ENCODE data around the gene CDC42EP4.
A peak's percentile ranks its signal among the peaks of the same experiment; 100 is the strongest.

Gene CDC42EP4, protein sequence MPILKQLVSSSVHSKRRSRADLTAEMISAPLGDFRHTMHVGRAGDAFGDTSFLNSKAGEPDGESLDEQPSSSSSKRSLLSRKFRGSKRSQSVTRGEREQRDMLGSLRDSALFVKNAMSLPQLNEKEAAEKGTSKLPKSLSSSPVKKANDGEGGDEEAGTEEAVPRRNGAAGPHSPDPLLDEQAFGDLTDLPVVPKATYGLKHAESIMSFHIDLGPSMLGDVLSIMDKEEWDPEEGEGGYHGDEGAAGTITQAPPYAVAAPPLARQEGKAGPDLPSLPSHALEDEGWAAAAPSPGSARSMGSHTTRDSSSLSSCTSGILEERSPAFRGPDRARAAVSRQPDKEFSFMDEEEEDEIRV

GRCh38 chr17:73311781-73312641, at the start of gene CDC42EP4:
CDC42EP4 (minus strand) TSS chr17:73312001; CDS start chr17:73286500, 25,501 bp downstream.
- peak; percentile 77 for DNase-seq (ENCODE audit: low read depth)

- DNase-seq (ENCODE audit: low read depth): no peak
These were observed 49.4 kb upstream of the CDC42EP4 start for GRCh38 chr17:73360961-73361761.

DNA sequence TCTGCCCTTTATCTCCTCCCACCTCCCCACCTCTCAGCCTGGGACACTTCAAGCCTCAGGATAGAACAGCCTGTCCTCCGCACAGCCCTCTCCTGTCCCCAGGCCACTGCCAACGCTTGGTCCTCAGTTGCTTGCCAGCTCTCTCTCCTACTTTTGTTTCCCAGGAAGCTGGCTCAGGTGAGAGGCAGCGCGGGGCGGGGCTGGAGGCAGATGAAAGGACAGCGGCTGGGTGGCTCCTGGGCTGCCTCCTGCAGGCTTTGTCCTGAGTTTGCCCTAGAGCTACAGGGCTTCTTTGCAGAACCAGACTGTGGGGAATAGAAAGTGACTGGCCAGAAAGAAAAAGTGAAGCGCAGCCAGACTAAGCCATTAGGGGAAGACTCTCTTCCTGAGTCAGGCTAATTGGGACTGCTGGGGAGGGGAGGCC, 48.2 kb upstream of the CDC42EP4 start:
- DNase-seq (ENCODE audit: low read depth): no peak

DNA sequence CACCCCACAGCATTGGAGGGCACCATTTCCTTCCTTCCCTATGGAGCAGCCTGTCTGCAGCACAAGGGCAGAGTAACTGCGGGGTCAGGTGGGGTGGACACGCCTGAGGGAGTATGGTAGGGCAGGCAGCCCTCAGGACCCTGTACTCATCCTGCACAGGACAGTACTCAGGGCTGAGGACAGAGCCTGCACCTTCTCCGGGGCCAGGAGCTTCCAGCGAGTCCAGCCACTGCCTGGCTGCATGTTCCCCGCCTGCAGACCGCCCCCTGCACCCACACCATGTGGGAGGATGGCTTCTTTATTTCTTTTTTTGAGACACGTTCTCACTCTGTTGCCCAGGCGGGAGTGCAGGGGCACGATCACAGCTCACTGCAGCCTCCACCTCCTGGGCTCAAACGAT, 47.6 kb upstream of the CDC42EP4 start:
- no peak for DNase-seq (ENCODE audit: low read depth)

DNA sequence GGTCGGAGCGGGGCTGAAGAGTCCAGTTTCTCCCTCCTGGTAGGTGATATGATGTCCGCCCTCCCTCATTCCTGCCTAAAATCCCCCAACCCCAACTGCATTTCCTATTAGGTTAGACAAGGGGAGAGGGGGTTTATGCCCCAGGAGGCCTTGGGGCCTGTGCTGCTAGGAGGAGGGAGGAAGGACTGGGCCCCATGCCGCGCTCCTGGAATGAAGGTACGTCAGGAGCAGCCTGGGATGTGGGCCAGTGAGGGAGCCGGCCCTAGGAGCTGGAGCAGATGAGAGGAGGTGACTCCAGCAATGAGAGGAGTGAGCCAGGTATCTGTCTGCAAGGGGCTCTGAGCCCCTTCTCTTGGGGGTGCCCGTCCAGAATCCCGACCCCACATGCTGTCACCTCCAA, 46.9 kb upstream of the CDC42EP4 start:
- DNase-seq (ENCODE audit: low read depth): no peak

- no peak for DNase-seq (ENCODE audit: low read depth)
These were observed 46.2 kb upstream of the CDC42EP4 start for GRCh38 chr17:73357981-73358380.

DNA sequence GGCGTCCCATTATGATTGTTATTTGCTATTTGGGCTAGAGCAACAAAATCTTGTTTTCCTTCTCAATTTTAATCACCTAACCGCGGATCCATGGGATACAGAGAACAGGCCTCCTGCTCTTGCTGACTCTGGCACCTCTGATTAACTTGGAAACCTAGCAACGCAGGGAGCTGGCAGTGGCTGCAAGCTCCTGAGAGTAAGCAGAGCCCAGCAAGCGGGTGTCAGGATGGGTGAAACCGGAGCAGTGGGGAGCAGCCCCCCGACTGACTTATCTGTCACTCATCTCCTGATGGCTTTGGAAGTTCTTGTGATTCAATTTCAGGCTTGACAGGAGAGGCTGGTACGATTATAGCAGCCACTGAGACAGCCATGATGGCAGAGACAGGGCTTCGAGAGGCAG, 45.5 kb upstream of the CDC42EP4 start:
- DNase-seq (ENCODE audit: low read depth): no peak

- DNase-seq (ENCODE audit: low read depth): no peak
These were observed 44.9 kb upstream of the CDC42EP4 start for GRCh38 chr17:73356561-73357170.

DNA sequence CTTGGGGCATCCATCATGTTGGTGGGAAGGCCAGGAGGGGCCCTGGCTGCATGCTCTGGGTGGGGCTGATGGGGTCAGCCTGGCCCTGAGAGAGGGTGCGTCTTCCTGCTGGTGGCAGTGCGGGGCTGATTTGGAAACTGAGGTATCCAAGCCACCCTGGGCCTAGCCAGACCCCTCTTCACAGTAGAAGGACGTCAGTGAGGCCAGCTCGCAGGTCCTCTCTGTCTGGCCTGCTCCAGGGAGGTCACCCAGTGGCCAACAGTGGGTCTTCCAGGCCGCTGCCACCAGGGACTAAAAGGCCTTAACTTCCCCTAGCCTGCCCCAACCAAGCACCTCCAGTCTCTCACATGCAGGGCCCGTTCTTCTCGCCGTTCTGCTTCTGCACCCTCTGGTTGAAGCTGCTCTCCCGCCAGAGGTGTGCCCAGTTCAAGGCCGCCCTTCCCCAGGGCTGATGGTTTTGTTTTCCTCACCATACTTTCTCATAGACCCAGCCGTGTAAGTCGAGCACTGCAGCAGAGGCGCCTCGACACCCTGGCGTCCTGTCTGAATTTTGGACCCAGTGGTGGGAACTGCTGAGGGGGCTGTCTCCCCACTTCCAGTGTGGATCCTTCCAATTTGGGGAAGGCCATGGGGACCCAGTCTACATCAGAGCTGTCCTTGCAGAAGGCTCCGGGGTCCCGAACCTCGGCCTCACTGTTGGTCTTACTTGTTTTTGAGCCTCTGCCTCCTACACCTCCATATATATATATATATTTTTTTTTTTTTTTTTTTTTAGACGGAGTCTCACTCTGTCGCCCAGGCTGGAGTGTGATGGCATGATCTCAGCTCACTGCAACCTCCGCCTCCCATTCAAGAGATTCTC, 42.9 kb upstream of the CDC42EP4 start:
- no peak for DNase-seq (ENCODE audit: low read depth)

DNA sequence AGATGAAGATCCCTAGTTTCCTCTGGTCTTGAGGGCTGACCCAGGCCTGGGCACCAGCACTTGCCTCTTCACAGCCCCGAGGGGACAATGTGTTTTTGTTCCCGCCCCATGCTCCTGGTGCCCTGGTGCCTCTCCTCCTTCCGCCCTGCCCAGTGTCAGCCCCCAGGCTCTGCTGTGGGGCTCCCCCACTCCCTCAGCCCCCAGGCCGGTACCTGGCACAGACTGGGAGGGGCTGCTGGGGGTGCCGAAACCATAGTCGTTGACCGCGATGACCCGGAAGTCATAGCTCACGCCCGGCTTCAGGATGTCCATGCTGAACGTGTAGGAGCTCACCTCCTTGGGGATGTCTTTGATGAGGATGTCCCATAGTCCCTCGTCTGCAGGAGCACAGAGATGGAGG, 40.5 kb upstream of the CDC42EP4 start:
- no peak for DNase-seq (ENCODE audit: low read depth)

DNA sequence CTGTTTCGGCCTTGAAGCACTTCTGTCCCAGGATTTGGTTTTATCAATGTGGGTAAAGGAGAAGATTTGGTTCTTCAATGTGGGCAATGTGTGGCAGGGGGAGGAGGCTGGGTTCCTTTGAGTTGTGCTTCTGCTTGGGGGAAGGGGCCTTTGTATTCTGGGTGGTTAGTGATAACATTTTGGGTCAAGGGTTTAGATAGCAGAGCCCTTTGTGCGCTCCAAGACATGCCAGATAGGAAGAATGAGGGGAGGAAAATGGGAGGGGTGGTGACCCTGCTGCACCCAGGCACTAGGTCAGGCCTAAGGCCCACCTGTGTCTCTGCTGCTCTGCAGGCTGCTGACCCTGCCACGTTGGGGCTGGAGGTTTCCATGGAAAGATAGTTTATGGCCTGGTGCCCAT, 40.0 kb upstream of the CDC42EP4 start:
- no peak for DNase-seq (ENCODE audit: low read depth)

DNA sequence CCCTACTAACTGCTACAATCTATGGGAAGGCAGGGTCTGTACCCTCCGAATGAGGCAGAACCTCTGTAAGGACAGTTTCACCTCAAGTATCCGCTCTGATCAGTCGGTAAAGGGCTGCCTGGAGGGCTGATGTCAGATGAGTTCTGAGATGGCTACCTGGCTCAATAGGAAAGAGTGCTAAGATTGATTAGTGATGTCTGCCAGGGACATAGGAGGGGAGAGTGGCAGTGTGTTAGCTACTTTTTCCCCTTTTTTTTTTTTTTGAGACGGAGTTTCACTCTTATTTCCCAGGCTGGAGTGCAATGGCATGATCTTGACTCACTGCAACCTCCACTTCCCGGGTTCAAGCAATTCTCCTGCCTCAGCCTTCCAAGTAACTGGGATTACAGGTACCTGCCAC, 39.1 kb upstream of the CDC42EP4 start:
- DNase-seq (ENCODE audit: low read depth): no peak

- no peak for DNase-seq (ENCODE audit: low read depth)
These were observed 37.8 kb upstream of the CDC42EP4 start for GRCh38 chr17:73349647-73350046.

DNA sequence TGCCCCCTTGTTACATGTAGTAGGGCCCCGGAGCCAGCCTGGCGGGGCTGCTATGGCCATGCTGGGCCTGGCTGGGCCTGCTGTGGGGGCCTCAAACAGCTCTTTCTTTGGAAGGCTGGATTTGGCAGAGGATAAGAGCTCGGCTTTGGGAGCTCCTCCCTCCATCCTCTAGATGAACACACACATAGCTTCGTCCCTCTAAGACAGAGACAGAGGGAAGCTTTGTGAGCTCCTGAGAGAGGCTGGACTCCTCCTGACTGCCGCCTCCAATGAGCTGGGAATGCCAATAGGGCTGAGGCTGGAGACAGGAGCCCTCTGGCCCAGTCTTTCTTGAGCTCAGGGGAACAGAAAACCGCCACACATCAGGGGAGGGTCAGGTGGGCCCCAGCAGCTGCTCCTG, 37.3 kb upstream of the CDC42EP4 start:
- no peak for DNase-seq (ENCODE audit: low read depth)

DNA sequence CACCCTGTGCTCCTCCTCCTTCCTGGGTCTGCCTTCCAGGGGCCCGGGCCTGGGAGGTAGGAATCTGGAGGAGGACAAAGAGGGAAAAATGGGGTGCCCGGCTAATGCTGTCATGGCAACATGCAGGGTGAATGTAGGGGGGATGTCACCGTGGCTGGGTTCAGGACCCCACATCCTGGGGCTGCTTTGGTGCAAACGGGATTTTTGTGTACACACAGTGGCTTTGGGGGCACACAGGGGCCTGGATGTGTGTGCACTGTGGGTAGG, 37.0 kb upstream of the CDC42EP4 start:
- DNase-seq (ENCODE audit: low read depth): no peak

GRCh38 chr17:73348018-73348828, 36.4 kb upstream of the CDC42EP4 start:
- DNase-seq (ENCODE audit: low read depth): no peak

- no peak for DNase-seq (ENCODE audit: low read depth)
These were observed 35.5 kb upstream of the CDC42EP4 start for GRCh38 chr17:73347351-73347750.

DNA sequence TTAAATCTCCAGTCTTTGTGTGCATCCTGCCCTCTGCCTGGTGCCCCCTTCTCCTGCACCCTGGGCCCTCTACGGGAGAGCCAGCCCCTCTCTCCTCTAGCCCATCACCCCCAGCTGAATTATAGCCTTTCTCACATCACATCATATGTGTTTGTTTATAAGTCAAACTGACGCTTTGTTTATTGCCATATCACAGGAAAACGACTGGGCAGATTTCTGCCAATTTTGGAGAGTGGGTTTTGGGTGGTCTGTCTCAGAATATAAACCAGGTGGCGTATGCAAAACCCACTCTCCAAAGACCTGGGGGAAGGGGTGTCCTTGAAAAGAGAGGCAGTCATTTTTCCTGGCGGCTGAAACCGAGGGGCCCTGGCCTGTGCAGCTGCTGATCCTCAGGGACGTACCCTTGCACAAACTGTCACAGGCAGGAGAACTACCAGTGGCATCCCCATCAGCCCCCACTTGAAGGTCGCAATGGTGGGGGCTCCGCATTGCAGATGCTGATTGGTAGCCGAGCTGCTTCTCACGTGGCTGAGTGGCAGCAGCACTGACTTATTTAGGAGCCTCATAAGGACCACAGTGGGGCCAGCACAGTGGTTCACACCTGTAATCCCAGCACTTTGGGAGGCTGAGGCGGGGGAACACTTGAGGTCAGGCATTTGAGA, 34.8 kb upstream of the CDC42EP4 start:
- DNase-seq (ENCODE audit: low read depth): no peak

DNA sequence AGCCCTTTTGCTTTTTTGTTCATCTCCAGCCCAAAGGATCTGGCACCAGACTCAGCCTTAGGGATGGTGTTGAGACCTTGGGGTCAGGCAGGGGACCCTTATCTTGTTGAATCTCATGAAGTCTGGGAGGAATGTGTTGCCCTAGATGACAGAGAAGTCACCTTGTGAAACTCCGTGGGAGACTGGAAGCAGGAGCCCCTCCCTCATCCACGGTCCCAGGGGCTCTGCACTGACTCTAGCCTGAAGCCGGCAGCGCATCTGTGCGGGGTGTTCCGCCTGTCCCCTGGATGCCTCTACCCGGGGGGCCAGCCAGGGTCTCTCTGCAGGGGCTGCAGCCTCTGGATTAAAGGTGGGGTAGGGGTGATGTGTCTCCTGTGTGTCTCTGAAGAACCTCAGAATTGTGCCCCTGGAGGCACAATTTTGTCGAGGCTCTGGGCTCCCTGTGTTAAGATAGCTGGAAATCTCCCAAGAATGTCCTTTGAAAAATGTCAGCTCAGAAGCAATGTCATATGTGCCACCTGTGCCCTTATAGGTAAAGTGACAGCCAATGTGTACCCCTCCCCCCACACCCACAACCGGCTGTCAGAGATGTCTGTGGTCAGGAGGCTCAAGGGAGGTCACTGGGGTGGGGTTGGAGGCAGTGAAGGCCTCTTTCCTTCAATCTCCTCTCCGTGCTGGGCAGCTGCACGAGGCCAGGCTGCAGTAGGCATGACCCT, 32.1 kb upstream of the CDC42EP4 start:
- no peak for DNase-seq (ENCODE audit: low read depth)
